ENCODE data around the gene ARMC12.
"Not testable (repeated sequence)": the region's sequence is repeated elsewhere in the genome, so short reads cannot be mapped to it uniquely, and the experiment has no call there.

ARMC12 gene

GRCh38 chr6:35736982-35737412 is at the start of gene ARMC12:
TSS of gene ARMC12 (plus strand) at chr6:35737032. CDS start at chr6:35737109, 77 bp downstream.
- no peak for DNase-seq

- peak; percentile 77 for DNase-seq
Observed at GRCh38 chr6:35687658-35688604, 48.9 kb upstream of the ARMC12 start.

- peak; percentile 83 for DNase-seq
Observed at GRCh38 chr6:35688605-35689322, 48.1 kb upstream of the ARMC12 start, which contains the start of gene FKBP5. TSS of gene FKBP5 (minus strand) at chr6:35688915. CDS start at chr6:35642824, 46,091 bp downstream.

- DNase-seq, result not testable (repeated sequence)
Observed at GRCh38 chr6:35690006-35690405, 46.8 kb upstream of the ARMC12 start.

GRCh38 chr6:35690484-35690883 is 46.3 kb upstream of the ARMC12 start:
- DNase-seq, result no peak

GRCh38 chr6:35691027-35691824 is 45.6 kb upstream of the ARMC12 start:
- DNase-seq, result no peak

- DNase-seq, result no peak
Observed at GRCh38 chr6:35694462-35694861, 42.4 kb upstream of the ARMC12 start.

GRCh38 chr6:35698430-35698829 is 38.4 kb upstream of the ARMC12 start:
- not testable (repeated sequence) for DNase-seq

GRCh38 chr6:35698858-35699257 is 38.0 kb upstream of the ARMC12 start:
- no peak for DNase-seq

- DNase-seq, result no peak
Observed at GRCh38 chr6:35703554-35703953, 33.3 kb upstream of the ARMC12 start.

GRCh38 chr6:35706468-35706867 is 30.4 kb upstream of the ARMC12 start:
- no peak for DNase-seq

- DNase-seq, result no peak
Observed at GRCh38 chr6:35707714-35708407, 29.0 kb upstream of the ARMC12 start.

GRCh38 chr6:35708585-35708984 is 28.2 kb upstream of the ARMC12 start:
- no peak for DNase-seq

GRCh38 chr6:35710241-35710847 is 26.5 kb upstream of the ARMC12 start:
- no peak for DNase-seq

- DNase-seq, result no peak
Observed at GRCh38 chr6:35711731-35712130, 25.1 kb upstream of the ARMC12 start.

GRCh38 chr6:35713006-35713767 is 23.6 kb upstream of the ARMC12 start:
- DNase-seq, result no peak

- DNase-seq, result no peak
Observed at GRCh38 chr6:35716798-35717197, 20.0 kb upstream of the ARMC12 start.

GRCh38 chr6:35717449-35718374 is 19.1 kb upstream of the ARMC12 start:
- no peak for DNase-seq

- no peak for DNase-seq
Observed at GRCh38 chr6:35718375-35718736, 18.5 kb upstream of the ARMC12 start.

GRCh38 chr6:35718911-35719381 is 17.9 kb upstream of the ARMC12 start:
- no peak for DNase-seq

All from DMS 273 treated with DMSO at 0.1 percent for 48 hours (cell line).